GM21529 (cell line): ENCODE results near the gene GCC1.
"Not testable (repeated sequence)": the region's sequence is repeated elsewhere in the genome, so short reads cannot be mapped to it uniquely, and the experiment has no call there.

Experiments
- ATAC-seq: cut with Tn5 transposase; IDR thresholded peaks from one replicate; pipeline ENCODE4 v1.9.1; 2021; ENCODE audit not compliant: unreplicated experiment

GCC1 gene

GRCh38 chr7:127589896-127590295, 4.5 kb upstream of the GCC1 start:
- ATAC-seq = no peak

DNA sequence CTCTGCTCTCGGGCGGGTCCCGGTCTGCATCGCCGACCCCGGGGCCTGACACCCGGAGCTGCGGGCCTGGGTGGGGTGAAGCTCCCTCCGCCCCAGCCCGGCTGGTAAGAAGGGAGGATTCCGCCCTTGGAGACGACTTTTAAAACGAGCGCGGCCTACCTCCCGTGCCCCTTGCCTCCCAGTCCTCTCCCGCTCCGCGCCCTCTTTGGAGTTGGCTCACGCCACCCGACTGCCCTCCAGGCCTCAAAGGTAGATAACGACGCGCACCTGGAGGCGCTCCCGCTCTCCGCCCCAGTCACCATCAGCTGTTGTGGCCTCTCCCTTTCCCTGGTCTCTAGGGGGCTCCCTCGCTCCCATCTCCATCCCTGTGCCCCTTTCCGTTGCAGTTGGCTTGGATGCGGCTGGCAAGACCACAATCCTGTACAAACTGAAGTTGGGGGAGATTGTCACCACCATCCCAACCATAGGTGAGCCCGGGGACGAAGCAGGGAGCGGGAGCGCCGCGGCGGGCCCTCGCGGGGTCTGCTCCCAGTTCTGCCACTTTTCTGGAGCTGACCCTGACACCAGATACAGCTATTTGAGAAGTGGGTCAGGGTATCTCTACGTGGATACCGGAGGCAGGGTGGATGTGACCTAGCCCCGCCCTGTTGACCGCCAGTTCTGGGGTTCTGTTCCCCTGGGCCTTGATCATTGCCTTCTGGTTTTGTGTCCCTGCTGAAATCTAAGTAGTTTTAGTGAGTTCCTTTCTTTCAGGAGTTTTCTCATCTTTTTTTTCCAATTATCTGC, 3.5 kb upstream of the GCC1 start:
- peak; percentile 22 for ATAC-seq

- peak; percentile 76 for ATAC-seq
Observed at GRCh38 chr7:127588019-127588696, 2.8 kb upstream of the GCC1 start, which contains the start of gene ARF5. Gene ARF5, plus strand, starts transcription at chr7:127588411. Its CDS starts 88 bp downstream, at chr7:127588499.

- no peak for ATAC-seq
Observed at GRCh38 chr7:127587663-127588018, 2.2 kb upstream of the GCC1 start.

DNA sequence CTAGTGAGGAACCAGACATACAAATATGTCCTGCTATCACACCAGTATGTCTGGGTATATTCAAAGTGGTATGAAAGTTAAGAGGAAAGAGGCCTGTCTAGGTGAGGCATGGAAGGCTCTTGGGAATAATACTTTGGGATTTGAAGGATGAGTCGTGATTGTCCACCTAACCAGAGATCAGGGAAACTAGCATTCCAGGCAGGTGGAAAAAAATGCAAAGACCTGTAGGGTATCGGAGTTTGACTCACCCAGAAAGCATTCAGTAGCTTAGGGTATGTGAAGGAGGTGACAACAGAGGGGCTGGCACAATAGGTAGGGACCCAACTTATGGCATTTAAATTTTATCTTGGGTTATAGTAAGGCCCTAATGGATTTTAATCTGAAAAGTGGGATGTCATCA, 950 bp upstream of the GCC1 start:
- ATAC-seq = no peak

DNA sequence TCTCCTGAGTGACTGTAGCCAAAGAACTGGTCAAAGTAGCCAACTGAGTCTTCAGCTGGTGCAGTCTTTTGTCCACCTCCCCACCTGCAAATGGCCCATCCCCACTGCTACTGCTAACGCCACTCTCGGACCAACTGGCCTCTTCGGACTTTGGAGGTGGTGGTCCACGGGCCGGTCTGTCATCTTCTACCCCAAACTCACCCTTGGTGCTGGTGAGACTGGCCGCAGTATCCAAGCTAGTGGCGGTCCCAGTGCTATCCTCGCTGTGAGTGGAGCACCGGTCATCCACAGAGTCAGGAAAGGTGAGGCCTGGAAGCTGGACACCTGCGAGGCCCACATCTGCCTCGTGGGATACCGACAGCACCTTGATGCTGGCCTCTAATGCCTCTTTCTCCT, 750 bp downstream of the GCC1 start:
- no peak for ATAC-seq

GRCh38 chr7:127582361-127582760, 3.0 kb downstream of the GCC1 start:
- ATAC-seq = no peak

- ATAC-seq = no peak
Observed at GRCh38 chr7:127581716-127582115, 3.7 kb downstream of the GCC1 start.

- no peak for ATAC-seq
Observed at GRCh38 chr7:127580612-127581011, 4.8 kb downstream of the GCC1 start.

DNA sequence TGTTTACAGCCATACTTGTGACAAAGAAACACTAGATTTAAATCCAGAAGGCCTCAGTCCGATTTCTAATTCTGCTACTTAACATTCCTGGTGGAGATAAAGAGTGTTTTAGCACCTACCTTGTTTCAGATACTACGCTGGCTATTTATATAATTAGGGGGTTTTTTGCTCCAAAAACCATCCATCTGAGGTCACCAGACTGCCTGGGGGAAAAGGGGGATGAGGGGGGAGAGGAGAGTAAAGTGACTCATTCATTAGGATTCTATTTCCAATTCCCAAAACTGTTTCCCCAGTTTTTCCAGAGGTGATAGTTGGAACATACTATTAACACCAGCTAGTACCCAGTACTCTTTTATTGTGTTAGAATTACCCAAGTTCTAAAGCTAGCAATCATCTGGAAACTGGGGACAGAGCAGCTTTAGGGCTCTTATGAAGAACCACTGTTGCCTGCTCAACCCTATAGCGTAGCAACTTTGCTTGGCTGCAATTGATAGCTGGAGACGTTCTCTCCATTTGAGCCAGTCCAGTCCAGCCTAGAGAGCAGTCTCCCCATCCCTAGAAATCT, 6.6 kb downstream of the GCC1 start:
- ATAC-seq = no peak

DNA sequence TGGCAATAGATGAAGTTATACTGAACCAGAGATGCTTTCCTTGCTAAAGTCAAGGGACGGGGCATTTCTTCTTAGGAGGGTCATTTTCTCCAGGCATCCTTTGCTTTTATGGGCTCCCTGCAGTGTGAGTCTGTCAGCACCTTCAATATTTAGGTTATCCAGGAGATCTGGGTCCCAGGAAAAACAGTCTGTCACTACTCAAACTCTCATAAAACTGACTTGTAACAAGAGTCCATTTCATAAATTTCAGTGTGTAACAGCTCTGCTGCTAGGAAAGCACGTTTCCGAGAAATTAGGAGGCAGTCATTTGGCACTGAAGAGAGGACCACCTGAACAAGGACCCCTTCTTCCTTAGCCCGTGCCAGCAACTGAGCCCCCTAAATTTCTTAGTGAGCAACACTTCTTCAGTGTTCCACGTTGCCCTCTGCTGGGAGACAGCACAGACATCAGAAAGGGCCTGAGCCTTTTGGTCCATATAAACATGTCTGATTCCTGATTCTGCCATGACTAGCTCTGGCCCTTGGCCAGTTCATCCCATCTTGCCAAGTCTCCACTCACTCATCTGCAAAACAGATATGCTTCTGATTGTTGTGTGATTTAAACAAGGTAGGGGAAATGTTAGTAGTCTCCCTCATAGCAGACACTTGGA, 7.2 kb downstream of the GCC1 start:
- no peak for ATAC-seq

DNA sequence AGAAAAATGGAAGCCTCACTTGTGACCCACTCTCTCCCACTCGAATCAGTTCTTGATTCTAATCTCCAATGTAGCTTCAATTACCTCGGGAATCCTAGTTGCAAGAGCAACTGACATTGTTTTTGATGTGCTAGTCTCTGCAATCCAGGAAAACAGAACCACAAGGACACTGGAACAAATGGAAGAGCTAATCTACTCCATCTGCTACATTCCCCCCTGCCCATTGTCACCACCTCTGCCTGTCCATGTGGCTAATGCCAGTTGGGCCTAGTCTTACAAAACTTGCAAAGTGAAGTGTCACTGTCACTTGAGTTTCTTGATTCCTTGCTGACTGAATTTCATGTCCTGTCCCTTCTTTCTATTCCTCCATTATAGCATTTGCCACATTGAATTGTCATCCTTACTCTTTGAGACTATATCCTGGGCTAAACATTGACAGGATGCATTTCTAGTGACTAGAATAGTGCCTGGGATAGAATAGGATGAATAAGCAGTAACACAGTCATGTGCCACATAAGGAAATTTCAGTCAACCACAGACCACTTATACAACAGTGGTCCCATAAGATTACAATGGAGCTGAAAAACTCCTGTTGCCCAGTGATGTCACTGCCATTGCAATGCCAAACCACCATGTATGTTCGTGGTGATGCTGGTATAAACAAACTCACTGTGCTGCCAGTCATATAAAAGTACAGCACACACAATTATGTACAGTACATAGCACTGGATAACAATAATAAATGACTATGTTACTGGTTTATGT, 13.5 kb downstream of the GCC1 start:
- no peak for ATAC-seq

GRCh38 chr7:127568034-127568433, 17.4 kb downstream of the GCC1 start:
- not testable (repeated sequence) for ATAC-seq

DNA sequence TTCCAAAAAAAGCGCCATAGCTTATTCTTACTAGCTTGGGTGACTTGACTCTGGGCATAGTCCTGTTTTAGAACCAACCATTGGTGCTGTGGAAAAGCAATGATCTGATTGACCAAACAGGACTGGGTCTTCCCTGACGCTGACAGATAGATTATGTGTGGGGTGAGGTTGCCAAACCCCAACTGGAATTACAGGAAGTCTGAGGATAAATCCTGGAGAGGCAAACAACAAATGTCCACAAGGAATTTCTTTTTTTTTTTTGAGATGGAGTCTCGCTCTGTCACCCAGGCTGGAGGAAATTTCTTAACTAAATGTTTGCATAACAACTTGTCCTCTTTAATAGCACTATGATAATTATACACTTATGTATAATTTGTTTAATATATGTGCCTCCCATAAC, 19.2 kb downstream of the GCC1 start:
- no peak for ATAC-seq

- no peak for ATAC-seq
Observed at GRCh38 chr7:127557803-127558202, 27.6 kb downstream of the GCC1 start.

DNA sequence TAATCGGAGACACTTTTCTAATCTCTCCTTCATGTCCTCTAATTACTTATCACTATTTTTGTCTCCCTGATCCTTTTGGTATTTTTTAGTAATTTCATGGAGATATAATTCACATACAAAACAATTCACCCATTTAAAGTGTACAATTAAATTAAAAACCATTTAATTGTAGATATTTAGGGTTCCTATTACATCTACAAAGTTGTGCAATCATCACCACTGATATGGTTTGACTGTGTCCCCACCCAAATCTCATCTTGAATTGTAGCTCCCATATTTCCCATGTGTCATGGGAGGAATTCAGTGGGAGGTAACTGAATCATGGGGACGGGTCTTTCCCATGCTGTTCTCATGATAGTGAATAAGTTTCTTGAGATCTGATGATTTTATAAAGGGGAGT, 29.0 kb downstream of the GCC1 start:
- no peak for ATAC-seq

DNA sequence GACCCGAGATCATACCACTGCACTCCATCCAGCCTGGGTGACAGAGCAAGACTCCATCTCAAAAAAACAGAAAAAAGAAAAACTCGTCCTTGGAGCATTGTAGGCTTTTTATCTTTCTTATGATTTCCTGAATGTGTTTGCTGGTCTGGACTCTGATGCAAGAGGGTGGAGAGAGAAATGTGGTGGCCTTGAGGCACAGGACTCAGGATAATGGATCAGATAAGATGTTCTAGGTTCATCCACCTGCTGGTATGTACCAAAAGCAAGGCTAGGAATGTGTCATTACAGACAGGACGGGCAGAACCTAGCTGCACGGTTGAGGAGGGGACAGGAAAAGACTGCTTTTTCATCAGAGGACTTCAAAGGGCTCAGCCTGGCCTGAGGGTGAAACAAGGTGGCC, 33.5 kb downstream of the GCC1 start:
- no peak for ATAC-seq

- no peak for ATAC-seq
Observed at GRCh38 chr7:127550247-127550646, 35.1 kb downstream of the GCC1 start.

GRCh38 chr7:127546313-127546712, 39.1 kb downstream of the GCC1 start:
- ATAC-seq = no peak

GRCh38 chr7:127541548-127541947, 43.8 kb downstream of the GCC1 start:
- no peak for ATAC-seq

DNA sequence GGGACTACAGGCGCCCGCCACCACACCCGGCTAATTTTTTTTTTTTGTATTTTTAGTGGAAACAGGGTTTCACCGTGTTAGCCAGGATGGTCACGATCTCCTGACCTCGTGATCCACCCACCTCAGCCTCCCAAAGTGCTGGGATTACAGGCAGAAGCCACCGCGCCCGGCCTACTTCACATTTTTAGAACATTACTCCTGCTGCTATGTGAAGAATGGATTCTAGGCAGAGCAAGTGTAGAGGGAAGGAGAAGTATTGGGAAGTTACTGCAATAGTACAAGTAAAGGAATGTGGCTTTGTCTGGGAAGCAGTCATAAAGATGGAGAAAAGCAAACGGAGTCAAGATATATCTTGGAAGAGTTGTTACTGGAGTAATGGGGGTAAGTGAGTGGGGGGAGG, 44.9 kb downstream of the GCC1 start:
- ATAC-seq = not testable (repeated sequence)
